ENCODE data around the gene ARHGEF6. TPM values are rescaled to one million over a fixed set of nuclear protein-coding genes. Genes with fewer than 3 reads are reported as not detected.

The ARHGEF6 gene
- total and polyA plus RNA-seq, 3 donors from 2014 or later, result 5.7 to 7.0 (median 6.8) TPM

DNA sequence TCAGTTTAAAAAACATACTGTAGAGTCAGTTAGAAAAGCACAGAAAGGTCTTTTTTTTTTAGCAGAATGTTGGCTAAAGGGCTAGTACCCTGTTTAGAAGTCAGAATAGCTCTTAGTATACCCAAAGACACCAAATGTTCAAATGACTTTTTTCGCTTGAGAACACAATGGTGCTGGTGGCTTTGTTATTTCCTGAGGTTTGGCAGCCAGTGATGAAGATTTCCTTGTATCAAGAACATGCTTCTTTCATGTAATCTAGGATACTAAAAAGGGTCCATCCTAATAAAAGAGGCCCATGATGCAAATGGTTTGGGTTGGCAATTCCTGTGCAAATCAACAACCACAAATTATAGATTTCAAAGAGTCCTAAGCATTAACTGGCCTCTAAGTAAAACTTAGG is 153.8 kb downstream of the ARHGEF6 start:
- H3K27ac ChIP-seq, result no peak overlapping the region
- 83 to 95% methylated on average over 1 of the region's 1 CpG for WGBS, 2 donors
- H3K36me3 ChIP-seq (ENCODE audit: low read depth, missing control alignments), result no peaks in the 10 kb centered on the region
- intact Hi-C loops (cut with DNase I; ENCODE audit: low total_unique reads), result no loop called here
- no peaks in the 10 kb centered on the region for H3K4me1 ChIP-seq
- no peak overlapping the region for H3K4me3 ChIP-seq
- TF ChIP-seq, protein P1, sequence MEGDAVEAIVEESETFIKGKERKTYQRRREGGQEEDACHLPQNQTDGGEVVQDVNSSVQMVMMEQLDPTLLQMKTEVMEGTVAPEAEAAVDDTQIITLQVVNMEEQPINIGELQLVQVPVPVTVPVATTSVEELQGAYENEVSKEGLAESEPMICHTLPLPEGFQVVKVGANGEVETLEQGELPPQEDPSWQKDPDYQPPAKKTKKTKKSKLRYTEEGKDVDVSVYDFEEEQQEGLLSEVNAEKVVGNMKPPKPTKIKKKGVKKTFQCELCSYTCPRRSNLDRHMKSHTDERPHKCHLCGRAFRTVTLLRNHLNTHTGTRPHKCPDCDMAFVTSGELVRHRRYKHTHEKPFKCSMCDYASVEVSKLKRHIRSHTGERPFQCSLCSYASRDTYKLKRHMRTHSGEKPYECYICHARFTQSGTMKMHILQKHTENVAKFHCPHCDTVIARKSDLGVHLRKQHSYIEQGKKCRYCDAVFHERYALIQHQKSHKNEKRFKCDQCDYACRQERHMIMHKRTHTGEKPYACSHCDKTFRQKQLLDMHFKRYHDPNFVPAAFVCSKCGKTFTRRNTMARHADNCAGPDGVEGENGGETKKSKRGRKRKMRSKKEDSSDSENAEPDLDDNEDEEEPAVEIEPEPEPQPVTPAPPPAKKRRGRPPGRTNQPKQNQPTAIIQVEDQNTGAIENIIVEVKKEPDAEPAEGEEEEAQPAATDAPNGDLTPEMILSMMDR (IDR thresholded peaks at IDR 0.05), result no peak
- no peak for TF ChIP-seq POLR2A (IDR thresholded peaks at IDR 0.05)
- H3K27me3 ChIP-seq, result no peaks in the 10 kb centered on the region
- DNase-seq, result no peak
- no peaks in the 10 kb centered on the region for H3K9me3 ChIP-seq

DNA sequence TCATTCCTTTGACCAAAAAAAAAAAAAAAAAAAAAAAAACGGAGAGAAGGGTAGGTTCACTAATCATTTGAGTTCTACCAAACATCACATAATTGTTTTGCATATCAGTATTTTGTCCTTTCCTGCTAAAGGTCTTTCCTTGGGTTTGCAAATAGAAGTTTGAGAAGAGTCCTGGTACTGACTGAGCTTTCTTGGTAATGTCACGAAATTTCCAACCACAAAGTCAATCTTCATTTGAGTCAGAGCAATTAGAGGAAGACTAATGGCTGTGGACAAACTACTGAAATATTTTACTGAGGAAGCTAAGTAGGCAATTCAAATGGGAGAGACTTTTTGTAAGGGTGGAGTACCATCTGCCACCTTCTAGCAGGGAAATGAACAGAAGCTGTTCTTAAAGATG is 154.5 kb downstream of the ARHGEF6 start:
- Histone ChIP-seq H3K36me3 (ENCODE audit: low read depth, missing control alignments) (no peaks in the 10 kb centered on the region), H3K27me3 (no peaks in the 10 kb centered on the region), H3K27ac (no peak overlapping the region), H3K9me3 (no peaks in the 10 kb centered on the region), H3K4me3 (no peak overlapping the region), H3K4me1 (no peaks in the 10 kb centered on the region)
- 87 to 93% methylated on average over 2 of the region's 2 CpGs for WGBS, 2 donors
- intact Hi-C loops (cut with DNase I; ENCODE audit: low total_unique reads), result no loop called here
- TF ChIP-seq, protein P1 (IDR thresholded peaks at IDR 0.05), result no peak
- no peak for TF ChIP-seq POLR2A (IDR thresholded peaks at IDR 0.05)
- DNase-seq, result no peak

DNA sequence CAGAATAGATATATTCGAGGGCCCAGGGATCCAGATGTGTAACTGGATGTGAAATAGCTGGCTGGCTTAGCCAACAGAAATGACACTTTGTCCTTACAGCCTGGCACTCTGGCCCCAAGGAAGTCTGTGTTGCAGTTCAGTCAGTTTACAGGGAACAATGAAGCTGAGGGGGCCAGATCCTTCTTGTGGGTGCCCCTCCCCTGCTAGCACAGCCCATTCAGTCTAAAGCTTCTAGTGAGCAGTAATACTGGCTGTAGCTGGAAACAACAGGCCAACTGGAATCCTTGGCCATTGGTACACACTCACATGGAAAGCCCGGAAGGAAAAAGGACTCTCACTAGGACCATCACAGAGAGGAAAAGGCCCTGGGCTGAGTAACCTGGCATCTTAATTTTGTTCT is 155.5 kb downstream of the ARHGEF6 start:
- Histone ChIP-seq H3K9me3 (no peaks in the 10 kb centered on the region), H3K27ac (no peak overlapping the region), H3K4me1 (no peaks in the 10 kb centered on the region), H3K36me3 (ENCODE audit: low read depth, missing control alignments) (no peaks in the 10 kb centered on the region), H3K27me3 (no peaks in the 10 kb centered on the region), H3K4me3 (no peak overlapping the region)
- WGBS, 2 donors, result 71 to 81% methylated on average over 1 to 2 of the region's 2 CpGs
- TF ChIP-seq, protein P1 (IDR thresholded peaks at IDR 0.05), result no peak
- no peak for TF ChIP-seq POLR2A (IDR thresholded peaks at IDR 0.05)
- intact Hi-C loops (cut with DNase I; ENCODE audit: low total_unique reads), result no loop called here
- DNase-seq, result no peak

DNA sequence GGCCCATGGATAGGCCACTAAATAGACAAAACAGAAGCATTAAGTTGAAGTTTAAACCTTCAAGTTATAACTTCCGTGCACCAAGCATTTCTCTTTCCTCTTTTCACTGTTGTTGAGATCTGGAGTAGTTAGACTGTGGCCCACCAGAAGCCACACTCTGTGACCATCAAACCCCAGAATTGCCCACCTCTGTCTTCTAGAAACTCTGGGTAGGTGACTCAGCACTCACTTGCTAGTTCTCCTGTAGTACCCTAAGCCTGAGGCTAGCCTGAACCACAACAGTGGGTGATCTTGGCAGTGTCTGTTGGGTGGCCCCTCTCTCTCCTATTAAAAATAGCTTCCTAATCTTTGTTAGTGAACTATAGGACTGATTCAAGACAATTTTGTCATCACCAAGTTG is 157.3 kb downstream of the ARHGEF6 start:
- no peaks in the 10 kb centered on the region for H3K36me3 ChIP-seq (ENCODE audit: low read depth, missing control alignments)
- no peaks in the 10 kb centered on the region for H3K9me3 ChIP-seq
- H3K4me1 ChIP-seq, result no peaks in the 10 kb centered on the region
- no peak overlapping the region for H3K27ac ChIP-seq
- no peaks in the 10 kb centered on the region for H3K27me3 ChIP-seq
- TF ChIP-seq, protein P1 (IDR thresholded peaks at IDR 0.05), result no peak
- TF ChIP-seq POLR2A (IDR thresholded peaks at IDR 0.05), result no peak
- no peak overlapping the region for H3K4me3 ChIP-seq
- WGBS, 2 donors, result 71 to 94% methylated on average over 1 of the region's 1 CpG
- DNase-seq, result no peak
- intact Hi-C loops (cut with DNase I; ENCODE audit: low total_unique reads), result no loop called here

DNA sequence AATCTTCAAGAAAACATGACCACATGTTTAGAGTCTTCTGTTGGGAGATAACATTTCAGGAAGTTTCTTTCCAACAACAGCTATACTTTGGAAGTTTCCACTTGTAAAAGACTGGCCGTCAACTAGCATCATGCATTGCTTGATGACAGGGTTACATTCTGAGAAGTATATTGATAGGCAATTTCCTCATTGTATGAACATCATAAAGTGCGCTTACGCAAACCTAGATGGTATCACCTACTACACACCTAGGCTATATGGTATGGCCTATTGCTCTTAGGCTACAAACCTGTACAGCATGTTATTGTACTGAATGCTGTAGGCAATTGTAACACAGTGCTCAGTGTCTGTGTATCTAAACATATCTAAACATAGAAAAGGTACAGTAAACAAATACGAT is 158.2 kb downstream of the ARHGEF6 start:
- Histone ChIP-seq H3K9me3 (no peaks in the 10 kb centered on the region), H3K4me3 (no peak overlapping the region), H3K27me3 (no peaks in the 10 kb centered on the region), H3K36me3 (ENCODE audit: low read depth, missing control alignments) (no peaks in the 10 kb centered on the region), H3K4me1 (no peaks in the 10 kb centered on the region), H3K27ac (no peak overlapping the region)
- no peak for TF ChIP-seq POLR2A (IDR thresholded peaks at IDR 0.05)
- TF ChIP-seq, protein P1 (IDR thresholded peaks at IDR 0.05), result no peak
- WGBS, 2 donors, result 94 to 96% methylated on average over 4 of the region's 4 CpGs
- no peak for DNase-seq
- intact Hi-C loops (cut with DNase I; ENCODE audit: low total_unique reads), result no loop called here
